HG03460 (cell line): ENCODE data around the gene MAP2K7.
"Not testable (repeated sequence)": the region's sequence is repeated elsewhere in the genome, so short reads cannot be mapped to it uniquely, and the experiment has no call there.

Experiments
- ATAC-seq: cut with Tn5 transposase; IDR thresholded peaks from one replicate; pipeline ENCODE4 v1.9.1; 2021; ENCODE audit not compliant: unreplicated experiment

Gene MAP2K7

DNA sequence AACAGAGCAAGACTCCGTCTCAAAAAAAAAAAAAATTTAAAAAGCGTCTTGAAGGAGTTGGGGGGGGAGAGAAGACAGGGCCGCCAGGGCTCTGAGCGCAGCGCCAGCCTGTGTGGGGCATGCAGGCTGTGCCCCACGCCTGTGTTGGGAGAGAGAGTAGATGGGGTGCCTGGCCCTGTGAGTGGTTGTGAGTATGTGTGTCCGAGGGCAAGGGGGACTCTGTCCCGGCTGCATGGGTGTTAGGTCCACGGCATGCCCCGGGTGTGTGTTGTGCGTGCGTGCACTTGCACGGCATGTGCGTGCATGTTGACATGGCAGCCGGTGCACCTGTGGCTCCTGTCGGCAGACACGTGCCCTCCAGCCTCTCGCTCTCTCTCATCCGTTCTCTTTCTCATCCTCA is 3.4 kb downstream of the MAP2K7 start:
- ATAC-seq, result no peak

DNA sequence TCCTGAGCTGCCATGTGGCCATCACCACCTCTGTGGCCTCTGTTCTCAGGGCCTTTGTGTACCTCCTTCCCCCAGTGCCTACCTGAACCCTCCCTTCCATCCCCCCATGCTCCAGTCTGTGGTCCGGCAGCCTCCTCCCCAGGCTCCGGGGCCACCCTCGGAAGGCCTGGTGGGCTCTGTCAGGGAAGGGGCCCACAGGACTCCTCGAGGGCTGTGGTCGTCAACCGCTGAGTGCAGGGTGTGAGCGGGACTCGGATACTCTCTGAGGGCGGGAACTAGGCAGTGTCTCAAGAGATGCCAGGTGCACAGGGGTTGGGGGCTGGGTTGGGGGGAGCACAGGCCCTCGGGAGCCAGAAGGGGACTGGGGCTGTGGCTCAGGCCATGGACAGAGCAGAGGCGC is 3.9 kb downstream of the MAP2K7 start:
- no peak for ATAC-seq

DNA sequence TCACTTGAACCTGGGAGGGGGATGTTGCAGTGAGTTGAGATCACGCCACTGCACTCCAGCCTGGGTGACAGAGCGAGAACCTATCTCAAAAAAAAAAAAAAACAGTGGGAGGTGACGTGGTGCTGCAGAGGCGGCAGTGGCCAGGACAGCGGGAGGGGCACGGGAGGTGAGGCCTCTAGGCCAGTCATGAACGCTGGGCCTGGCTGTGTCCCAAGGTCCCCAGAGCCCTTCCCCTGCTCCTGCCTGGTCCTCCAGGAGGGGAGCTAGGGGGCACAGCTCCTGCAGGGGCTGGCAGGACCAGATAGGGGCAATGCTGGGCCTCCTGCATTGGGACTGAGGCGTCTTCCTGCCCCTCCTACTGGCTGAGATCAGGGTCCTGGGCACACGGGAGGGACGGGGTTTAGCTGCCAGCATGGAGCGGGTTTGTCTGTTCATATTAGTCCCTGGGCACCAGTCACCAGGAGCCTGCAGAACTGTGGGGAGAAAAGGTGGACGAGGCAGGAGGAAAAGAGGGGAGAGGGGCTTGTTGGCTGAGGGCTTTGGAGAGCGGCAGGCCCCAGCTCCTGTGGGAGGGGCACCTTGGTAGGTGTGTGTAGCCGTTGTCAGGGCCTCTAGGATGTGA is 4.5 kb downstream of the MAP2K7 start:
- ATAC-seq, result no peak

DNA sequence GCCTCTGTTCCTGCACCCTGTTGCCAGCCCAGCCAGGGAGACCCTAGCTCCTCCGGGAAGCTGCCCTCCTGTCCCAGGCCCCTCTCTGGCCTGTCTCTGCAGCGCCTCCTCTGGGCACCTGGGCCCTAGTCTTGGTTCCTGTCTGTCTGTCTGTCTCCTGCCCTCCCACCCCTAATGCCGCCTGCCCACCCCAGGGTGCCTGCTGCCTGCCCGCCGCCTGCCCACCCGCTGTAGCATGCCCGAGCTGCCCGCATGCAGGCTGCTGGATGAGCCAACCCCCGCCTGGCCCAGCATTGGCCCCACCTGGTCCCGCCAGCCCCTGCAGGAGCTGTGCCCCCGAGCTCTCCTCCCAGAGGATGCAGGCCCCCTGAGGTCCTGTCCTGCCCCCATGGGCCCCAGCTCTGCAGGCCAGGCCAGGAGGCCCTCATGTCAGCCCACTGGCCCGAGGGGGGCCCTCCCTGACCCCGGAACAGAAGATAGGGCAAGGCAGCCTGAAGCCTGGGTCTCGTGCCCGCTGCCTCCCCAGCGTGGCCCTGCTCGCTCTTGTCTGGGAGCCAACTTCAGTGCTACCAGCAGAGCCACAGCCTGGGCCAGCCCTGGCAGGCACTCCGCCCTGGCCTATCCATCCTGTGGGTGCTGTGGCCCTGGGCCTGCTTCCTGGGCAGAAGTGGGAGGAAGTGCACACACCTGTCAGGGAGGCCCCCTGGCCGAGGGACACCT is 5.2 kb downstream of the MAP2K7 start:
- ATAC-seq, result no peak

DNA sequence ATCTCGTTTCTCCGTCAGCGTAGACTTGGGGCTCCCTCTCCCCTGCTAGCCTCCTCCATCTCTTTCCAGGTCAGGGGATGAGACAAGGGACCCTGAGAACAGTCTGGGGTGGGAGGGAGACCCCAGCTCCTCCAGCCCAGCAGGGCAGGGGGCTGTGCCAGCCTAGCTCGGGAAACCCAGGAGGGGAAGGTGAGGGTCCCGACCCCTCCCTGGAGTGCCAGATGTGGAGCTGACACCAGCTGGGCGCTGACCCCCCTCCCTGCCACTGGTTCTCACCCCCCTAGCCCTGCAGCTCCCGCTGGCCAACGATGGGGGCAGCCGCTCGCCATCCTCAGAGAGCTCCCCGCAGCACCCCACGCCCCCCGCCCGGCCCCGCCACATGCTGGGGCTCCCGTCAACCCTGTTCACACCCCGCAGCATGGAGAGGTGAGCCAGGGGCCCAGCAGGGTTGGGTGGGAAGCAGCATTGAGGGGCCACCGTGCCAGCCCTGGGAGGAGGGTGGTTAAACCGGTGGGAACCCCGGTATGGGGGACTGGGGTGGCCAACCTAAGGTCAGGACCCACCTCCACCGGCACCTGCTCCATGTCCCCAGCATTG is 5.9 kb downstream of the MAP2K7 start:
- no peak for ATAC-seq

DNA sequence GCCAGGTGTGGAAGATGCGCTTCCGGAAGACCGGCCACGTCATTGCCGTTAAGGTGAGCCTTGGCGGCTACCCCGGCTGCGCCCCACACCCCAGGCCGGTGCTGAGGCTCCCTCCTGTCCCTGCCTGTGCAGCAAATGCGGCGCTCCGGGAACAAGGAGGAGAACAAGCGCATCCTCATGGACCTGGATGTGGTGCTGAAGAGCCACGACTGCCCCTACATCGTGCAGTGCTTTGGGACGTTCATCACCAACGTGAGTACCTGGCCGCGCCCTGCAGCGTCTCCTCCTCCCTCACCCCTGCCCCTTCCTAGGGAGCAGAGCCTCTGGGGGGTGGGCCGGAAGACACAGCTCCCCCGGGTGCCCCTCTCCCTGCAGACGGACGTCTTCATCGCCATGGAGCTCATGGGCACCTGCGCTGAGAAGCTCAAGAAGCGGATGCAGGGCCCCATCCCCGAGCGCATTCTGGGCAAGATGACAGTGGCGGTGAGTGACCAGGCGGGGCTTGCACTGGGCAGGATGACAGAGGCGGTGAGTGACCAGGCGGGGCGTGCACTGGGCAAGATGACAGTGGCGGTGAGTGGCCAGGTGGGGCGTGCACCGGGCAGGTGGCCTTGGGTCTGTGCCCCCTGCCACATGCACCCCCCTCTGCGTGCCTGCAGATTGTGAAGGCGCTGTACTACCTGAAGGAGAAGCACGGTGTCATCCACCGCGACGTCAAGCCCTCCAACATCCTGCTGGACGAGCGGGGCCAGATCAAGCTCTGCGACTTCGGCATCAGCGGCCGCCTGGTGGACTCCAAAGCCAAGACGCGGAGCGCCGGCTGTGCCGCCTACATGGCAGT is 6.9 kb downstream of the MAP2K7 start:
- ATAC-seq, result no peak

DNA sequence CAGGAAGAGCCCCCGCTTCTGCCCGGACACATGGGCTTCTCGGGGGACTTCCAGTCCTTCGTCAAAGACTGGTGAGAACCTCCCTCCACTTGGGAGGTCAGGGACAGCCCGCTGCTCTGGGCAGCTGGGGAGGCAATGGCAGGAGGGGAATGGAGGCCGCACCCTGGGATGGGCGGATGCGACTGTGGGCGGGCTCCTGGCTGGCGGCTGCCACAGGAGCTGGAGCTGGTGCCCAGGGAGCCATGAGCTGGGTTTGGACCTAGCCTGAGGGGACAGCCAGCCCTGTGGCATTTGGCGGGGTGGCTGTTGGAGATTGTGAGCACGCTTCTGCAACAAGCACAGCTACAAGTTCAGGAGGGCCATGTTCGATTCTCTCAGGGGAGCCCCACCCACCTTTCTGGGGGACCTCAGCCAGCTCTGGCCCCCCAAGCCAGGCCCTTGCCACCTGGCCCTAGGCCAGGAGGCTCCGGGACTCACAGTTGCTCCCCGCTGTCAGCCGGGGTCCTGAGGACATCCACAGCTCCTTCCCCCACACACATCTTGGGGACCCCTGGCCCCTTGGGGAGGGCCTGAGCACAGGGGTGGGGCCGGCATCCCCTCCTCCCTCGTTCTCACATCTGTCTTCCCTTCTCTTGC is 7.9 kb downstream of the MAP2K7 start:
- no peak for ATAC-seq

DNA sequence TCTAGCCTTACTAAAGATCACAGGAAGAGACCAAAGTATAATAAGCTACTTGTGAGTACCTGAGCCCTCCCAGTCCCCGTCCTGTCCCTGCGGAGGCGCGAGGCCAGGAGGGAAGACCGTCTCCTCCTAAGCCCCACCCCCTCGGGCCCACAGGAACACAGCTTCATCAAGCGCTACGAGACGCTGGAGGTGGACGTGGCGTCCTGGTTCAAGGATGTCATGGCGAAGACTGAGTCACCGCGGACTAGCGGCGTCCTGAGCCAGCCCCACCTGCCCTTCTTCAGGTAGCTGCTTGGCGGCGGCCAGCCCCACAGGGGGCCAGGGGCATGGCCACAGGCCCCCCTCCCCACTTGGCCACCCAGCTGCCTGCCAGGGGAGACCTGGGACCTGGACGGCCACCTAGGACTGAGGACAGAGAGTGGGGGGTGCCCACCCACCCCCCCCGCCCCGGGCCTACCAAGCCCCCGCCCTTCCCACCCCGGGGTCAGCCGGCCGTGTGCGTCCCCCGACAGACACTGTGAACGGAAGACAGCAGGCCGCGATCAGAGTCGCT is 8.5 kb downstream of the MAP2K7 start:
- no peak for ATAC-seq

DNA sequence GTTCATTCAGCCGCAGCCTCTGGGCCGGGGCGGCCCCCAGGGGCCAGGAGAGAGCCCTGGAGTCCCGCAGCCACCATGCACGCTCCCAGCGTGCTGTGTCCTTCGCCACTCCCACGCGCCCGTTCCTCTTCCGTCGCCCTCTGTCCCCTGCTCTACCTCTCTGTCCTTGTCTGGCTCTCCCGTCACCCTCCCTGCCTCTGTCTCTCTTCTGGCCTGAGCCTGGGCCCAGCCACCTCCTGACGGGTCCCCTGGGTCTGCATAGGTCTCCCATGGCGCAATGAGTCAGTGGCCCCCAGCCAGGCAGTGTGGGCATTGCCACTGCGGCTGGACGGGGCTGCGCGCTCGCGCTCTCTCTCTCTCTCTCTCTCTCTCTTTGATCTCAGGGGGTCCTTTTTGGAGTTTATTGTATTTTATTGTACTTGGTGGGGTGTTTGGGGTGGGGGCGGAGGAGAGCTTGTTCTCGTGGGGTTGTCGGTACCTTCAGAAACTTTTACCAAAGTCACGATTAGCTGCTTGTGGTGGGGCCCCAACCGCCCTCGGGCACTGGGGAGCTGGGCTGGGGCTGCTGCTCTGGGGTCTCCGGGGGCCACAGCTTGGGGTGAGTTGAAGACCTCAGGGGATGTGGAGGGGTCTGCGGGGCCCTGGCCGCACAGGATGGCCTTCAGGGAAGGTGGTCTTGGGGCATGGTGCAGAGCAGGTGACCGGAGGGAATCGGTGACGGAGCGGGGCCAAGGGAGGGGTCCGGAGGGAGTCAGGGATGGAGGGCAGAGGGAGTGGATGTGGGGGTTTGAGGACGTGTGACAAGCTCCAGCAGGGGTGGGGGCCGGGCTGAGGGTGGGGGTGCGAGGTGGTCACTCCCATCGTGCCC is 9.3 kb downstream of the MAP2K7 start:
- no peak for ATAC-seq

DNA sequence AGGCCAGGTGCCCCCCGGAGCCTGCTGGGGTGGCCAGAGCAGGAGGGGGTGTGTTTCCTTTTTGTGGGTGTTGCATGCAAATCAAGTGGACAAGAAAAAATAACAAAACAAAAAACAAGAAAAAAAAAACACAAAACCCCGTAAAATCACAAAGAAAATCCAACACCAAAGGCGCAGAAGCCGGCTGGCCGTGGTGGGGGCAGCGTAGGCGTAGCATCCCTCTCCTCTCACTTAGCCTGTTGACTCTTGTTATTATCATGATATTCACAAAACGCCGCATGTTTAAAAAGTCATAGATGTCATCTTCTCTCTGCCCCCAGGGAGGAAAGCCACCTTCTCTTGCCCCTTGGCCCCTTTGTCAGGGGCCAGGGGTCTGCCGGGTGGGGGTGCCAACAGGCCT is 10.0 kb downstream of the MAP2K7 start:
- no peak for ATAC-seq

DNA sequence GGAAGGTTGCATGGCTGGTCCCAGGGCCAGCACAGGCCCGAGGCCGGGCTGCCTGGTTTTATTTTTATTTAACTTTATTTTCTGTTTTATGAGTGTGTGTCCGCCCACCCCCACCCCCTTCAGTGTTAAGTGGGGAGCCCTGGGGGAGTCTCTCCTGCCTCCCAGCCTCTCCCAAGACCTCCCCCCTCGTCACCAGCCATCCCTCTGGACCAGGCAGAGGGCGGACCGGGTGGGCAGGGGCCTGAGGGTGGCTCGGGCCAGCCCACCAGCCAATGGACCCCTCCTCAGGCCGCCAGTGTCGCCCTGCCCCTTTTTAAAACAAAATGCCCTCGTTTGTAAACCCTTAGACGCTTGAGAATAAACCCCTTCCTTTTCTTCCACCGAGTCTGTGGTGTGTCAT is 10.4 kb downstream of the MAP2K7 start:
- no peak for ATAC-seq

DNA sequence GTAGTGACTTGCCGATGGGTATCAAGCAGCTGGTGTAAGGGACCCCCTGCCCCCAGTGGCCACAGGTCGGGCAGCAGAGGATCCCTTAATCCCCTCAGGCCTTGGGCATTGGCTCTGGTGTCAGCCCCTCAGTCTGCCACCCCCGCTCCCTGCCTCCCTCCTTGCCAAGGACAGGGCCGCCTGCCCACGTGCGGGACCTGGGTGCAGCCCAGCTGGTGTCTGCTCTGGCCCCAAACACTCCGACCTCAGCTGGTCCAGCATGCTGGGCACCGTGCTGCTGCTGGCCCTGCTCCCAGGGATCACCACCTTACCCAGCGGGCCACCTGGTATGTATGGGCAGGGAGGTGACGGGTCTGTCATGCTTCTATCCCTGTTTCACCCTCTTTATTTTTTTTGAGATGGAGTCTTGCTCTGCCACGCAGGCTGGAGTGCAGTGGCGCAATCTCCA is 10.9 kb downstream of the MAP2K7 start, which contains the start of gene TGFBR3L:
TSS of gene TGFBR3L (plus strand) at position 233 of the 448 bp plus-strand sequence.
- ATAC-seq, result no peak

DNA sequence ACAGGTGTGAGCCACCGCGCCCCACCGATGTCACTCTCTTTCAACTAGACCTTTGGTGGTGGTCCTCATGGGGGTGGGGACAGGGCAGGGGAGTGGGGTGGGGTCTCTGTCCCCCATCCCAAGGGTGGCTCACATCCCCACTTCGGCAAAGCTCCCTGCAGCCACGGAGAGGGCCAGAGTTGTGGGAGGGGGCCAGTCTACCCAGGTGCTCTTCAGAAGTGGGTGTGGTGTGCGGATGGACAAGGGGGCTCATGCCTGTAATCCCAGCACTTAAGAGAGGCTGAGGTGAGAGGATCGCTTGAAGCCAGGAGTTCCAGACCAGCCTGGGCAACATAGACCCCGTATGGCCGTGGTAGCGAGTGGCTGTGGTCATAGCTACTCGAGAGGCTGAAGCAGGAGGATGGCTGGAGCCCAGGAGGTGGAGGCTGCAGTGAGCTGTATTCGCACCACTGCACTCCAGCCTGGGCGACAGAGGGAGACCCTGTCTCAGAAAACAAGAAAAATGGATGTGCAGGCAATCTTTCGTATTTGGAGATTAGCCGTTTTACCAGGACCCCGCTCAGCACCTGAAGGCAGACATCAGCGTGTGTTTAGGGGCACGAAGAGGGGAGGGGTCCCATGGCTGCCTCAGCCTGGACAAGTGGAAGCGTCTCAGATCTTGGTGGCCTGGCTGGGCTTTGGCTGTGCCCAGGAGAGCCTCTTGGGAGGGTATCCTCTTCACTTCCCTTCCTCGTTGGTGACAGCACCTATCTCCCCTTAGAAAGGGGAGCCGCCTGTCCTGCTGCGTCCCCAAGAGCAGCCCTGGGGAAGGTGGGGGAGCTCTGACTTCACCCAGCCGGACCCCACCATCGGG is 11.8 kb downstream of the MAP2K7 start:
- ATAC-seq, result no peak

DNA sequence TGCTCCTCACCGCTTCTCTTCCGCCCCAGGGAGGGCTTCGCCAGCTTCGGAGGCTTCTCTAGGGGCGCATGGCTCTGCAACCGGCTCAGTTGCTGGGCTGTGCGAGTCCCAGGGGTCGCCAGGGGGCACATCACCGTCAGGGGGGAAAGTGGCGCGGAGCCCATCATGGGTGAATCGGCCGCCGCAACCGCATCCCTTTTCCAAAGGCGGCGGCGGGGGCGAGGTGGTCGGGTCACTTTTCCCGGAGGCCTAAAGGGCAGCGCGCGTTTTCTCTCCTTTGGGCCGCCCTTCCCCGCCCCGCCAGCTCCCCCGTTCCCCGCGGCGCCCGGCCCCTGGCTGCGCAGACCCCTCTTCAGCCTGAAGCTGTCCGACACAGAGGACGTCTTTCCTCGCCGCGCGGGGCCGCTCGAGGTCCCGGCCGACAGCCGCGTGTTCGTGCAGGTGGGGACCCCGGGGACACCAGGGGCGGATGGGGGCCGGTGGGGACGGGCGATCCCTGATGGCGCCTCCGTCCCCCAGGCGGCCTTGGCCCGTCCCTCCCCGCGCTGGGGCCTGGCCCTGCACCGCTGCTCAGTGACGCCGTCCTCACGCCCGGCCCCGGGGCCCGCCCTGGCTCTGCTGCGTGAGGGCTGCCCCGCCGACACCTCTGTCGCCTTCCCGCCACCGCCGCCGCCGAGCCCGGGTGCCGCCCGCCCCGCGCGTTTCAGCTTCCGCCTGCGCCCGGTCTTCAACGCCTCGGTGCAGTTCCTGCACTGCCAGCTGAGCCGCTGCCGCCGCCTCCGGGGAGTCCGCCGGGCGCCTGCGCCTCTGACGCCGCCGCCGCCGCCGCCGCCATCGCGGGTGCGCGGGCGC is 12.7 kb downstream of the MAP2K7 start:
- no peak for ATAC-seq

DNA sequence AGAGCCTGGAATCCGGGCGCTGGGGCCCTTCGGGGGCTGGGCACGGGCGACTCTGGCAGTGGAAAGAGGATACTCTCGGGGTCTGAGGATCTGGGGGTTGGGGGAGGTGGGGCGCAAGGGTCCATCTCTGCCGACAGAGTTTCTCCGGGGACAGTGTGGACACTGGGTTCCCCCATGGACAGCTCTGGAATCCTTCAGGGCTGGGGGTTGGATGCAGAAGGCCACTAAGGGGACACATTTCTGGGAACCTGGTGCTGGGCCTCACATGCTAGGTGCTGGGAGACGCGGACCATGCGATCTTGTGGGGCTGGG is 13.2 kb downstream of the MAP2K7 start:
- ATAC-seq, result no peak

DNA sequence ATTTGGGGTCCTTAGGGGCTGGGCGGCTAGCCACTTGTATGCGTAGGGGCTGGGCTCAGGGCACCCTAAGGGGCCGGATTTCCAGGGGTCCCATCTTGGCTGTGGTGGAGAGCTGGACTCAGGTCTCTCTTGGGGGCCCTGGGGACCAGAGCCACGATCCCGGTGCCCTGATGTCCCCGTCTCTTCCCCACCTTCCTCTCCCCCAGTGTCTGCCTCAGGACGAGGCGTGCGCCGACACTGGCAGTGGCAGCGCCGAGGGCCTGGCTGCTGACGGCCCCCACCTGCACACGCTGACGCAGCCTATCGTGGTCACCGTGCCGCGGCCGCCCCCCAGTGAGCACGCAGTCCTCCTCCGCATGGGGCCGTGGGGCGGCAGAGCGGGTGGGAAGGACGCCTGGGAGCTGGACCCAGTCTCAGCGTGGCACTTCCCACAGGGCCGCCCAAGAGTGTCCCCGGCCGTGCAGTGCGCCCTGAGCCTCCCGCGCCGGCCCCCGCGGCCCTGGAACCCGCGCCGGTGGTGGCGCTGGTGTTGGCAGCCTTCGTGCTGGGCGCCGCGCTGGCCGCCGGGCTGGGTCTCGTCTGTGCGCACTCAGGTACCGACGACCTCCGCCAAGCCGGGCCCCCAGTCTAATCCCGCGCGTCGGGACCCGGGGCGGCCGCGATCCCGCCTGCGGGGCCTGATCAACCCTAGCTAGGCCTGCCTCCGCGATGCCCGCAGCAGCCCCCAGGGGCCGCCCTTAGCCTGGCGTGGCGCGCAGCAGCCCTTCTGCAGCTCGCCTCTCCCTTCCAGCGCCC is 13.8 kb downstream of the MAP2K7 start:
- no peak for ATAC-seq

DNA sequence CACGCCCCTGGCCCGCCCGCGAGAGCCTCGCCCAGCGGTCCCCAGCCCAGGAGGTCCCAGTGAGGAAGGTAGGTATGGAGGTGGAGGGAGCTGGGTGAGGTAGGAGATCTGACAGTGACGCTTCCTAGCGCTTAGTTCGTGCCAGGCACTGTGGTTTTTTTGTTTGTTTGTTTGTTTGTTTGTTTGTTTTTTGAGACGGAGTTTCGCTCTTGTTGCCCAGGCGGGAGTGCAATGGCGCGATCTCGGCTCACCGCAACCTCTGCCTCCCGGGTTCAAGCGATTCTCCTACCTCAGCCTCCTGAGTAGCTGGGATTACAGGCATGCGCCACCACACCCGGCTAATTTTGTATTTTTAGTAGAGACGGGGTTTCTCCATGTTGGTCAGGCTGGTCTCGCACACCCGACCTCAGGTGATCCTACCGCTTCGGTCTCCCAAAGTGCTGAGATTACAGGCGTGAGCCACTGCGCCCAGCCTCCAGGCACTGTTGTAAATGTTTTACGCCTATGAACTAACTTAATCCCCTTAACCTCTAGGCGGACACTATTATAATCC is 14.5 kb downstream of the MAP2K7 start:
- not testable (repeated sequence) for ATAC-seq
